ENCODE measurements around the gene ANGEL2. TPM values are rescaled to one million over a fixed set of nuclear protein-coding genes. Genes with fewer than 3 reads are reported as not detected.

The ANGEL2 gene
- total RNA-seq, 1 experiment from 2014 or later, result 25.5 TPM

GRCh38 chr1:212966616-212967015 is 49.1 kb downstream of the ANGEL2 start:
- Histone ChIP-seq H4K20me1 (ENCODE audit: insufficient read depth) (no peaks in the 10 kb centered on the region), H3K27ac (ENCODE audit: low read depth, low read length) (no peak overlapping the region), H3K36me3 (ENCODE audit: control insufficient read depth in 1 of 2, insufficient read depth in 2 of 2, low read length in 2 of 2) (no peaks in the 10 kb centered on the region), H3K9me2 (ENCODE audit: insufficient read depth) (no peaks in the 10 kb centered on the region), H3K9ac (ENCODE audit: low read length) (no peak overlapping the region), H3K4me2 (ENCODE audit: low read length) (no peak overlapping the region), H3K79me2 (ENCODE audit: insufficient read depth, low read length) (no peaks in the 10 kb centered on the region), H3K27me3 (ENCODE audit: insufficient read depth, low read length) (no peaks in the 10 kb centered on the region), H3K4me1 (ENCODE audit: control insufficient read depth in 1 of 2, insufficient read depth in 2 of 2, low read length in 2 of 2) (peaks cover 2 to 9% of the 10 kb centered on the region in 2 experiments; a peak in 3 of 4 replicates), H3K9me3 (ENCODE audit: control insufficient read depth in 1 of 2, insufficient read depth in 1 of 2, low read depth in 1 of 2, low read length in 2 of 2) (no peaks in the 10 kb centered on the region), H2AFZ (ENCODE audit: low read depth, low read length, poor library complexity, severe bottlenecking) (no peak overlapping the region), H3K4me3 (replicated peaks in 1 of 2; ENCODE audit: low read depth in 1 of 2, low read length in 2 of 2) (no peak overlapping the region)
- CTCF ChIA-PET, result no interaction called here
- POLR2A ChIA-PET, result no interaction called here
- no TSS peak for BruUV-seq (replicated peaks)
- DNase-seq (ENCODE audit: low read depth, low spot score), result no peak
- intact Hi-C loops (cut with micrococcal nuclease), result no loop called here
- RAD21 ChIA-PET (ENCODE audit: low non-redundant PET in 1 of 2, low total read pairs in 2 of 2, uncharacterized antibody in 2 of 2, unreplicated experiment in 2 of 2), result no interaction called here
- ATAC-seq, result no peak
- no peak for TF ChIP-seq ZNF274 (IDR thresholded peaks at IDR 0.05; ENCODE audit: low read depth, low read length)
- TF ChIP-seq, protein P1, sequence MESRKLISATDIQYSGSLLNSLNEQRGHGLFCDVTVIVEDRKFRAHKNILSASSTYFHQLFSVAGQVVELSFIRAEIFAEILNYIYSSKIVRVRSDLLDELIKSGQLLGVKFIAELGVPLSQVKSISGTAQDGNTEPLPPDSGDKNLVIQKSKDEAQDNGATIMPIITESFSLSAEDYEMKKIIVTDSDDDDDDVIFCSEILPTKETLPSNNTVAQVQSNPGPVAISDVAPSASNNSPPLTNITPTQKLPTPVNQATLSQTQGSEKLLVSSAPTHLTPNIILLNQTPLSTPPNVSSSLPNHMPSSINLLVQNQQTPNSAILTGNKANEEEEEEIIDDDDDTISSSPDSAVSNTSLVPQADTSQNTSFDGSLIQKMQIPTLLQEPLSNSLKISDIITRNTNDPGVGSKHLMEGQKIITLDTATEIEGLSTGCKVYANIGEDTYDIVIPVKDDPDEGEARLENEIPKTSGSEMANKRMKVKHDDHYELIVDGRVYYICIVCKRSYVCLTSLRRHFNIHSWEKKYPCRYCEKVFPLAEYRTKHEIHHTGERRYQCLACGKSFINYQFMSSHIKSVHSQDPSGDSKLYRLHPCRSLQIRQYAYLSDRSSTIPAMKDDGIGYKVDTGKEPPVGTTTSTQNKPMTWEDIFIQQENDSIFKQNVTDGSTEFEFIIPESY (IDR thresholded peaks at IDR 0.05; ENCODE audit: extremely low read depth, insufficient replicate concordance, low read length), result no peak
- TF ChIP-seq, protein P2, sequence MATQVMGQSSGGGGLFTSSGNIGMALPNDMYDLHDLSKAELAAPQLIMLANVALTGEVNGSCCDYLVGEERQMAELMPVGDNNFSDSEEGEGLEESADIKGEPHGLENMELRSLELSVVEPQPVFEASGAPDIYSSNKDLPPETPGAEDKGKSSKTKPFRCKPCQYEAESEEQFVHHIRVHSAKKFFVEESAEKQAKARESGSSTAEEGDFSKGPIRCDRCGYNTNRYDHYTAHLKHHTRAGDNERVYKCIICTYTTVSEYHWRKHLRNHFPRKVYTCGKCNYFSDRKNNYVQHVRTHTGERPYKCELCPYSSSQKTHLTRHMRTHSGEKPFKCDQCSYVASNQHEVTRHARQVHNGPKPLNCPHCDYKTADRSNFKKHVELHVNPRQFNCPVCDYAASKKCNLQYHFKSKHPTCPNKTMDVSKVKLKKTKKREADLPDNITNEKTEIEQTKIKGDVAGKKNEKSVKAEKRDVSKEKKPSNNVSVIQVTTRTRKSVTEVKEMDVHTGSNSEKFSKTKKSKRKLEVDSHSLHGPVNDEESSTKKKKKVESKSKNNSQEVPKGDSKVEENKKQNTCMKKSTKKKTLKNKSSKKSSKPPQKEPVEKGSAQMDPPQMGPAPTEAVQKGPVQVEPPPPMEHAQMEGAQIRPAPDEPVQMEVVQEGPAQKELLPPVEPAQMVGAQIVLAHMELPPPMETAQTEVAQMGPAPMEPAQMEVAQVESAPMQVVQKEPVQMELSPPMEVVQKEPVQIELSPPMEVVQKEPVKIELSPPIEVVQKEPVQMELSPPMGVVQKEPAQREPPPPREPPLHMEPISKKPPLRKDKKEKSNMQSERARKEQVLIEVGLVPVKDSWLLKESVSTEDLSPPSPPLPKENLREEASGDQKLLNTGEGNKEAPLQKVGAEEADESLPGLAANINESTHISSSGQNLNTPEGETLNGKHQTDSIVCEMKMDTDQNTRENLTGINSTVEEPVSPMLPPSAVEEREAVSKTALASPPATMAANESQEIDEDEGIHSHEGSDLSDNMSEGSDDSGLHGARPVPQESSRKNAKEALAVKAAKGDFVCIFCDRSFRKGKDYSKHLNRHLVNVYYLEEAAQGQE (IDR thresholded peaks at IDR 0.05; ENCODE audit: low read depth), result no peak
- TF ChIP-seq, protein P3, sequence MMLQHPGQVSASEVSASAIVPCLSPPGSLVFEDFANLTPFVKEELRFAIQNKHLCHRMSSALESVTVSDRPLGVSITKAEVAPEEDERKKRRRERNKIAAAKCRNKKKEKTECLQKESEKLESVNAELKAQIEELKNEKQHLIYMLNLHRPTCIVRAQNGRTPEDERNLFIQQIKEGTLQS (IDR thresholded peaks at IDR 0.05), result no peak
- no peak for TF ChIP-seq POLR2A (IDR thresholded peaks at IDR 0.05; ENCODE audit: borderline replicate concordance, extremely low read depth, insufficient read depth, insufficient read length)
- TF ChIP-seq POLR2AphosphoS5 (IDR thresholded peaks at IDR 0.05; ENCODE audit: low read depth, low read length), result no peak
- TF ChIP-seq CTCF (IDR thresholded peaks at IDR 0.05 in 2 of 3, conservative IDR thresholded peaks at IDR 0.05 in 1 of 3; ENCODE audit: borderline replicate concordance in 1 of 3, insufficient read depth in 1 of 3, low read depth in 2 of 3, low read length in 2 of 3), result no peak
- no peak for TF ChIP-seq JUND (IDR thresholded peaks at IDR 0.05)
- no peak for TF ChIP-seq MAX (IDR thresholded peaks at IDR 0.05)
- TF ChIP-seq EZH2phosphoT487 (IDR thresholded peaks at IDR 0.05; ENCODE audit: borderline replicate concordance), result no peak
- TF ChIP-seq TCF7L2 (IDR thresholded peaks at IDR 0.05; ENCODE audit: borderline replicate concordance, extremely low read depth, insufficient read depth, insufficient read length), result no peak
- TF ChIP-seq YY1 (IDR thresholded peaks at IDR 0.05; ENCODE audit: extremely low read depth, insufficient replicate concordance, low read depth, low read length), result no peak
- no peak for TF ChIP-seq SIN3A (IDR thresholded peaks at IDR 0.05; ENCODE audit: low read depth)
- no peak for TF ChIP-seq CEBPB (IDR thresholded peaks at IDR 0.05; ENCODE audit: low read depth)
- TF ChIP-seq CBX3 (IDR thresholded peaks at IDR 0.05; ENCODE audit: low read depth), result no peak
- TF ChIP-seq SRF (IDR thresholded peaks at IDR 0.05; ENCODE audit: low read depth), result no peak

Measured in HCT116 (cell line).